GM10847 (cell line): Measurements from ENCODE around the gene GUCY1A1.

Experiments
- POLR2A ChIP-seq: IDR thresholded peaks from 2 replicates; pipeline ENCODE4 v1.6.1; 2011; ENCODE audit not compliant: insufficient read length; ENCODE audit errors: extremely low read depth

The GUCY1A1 gene

GRCh38 chr4:155765149-155765548 lies 98.5 kb downstream of the GUCY1A1 start:
- TF ChIP-seq POLR2A = no peak

GRCh38 chr4:155766622-155767021 lies 100.0 kb downstream of the GUCY1A1 start:
- TF ChIP-seq POLR2A = no peak

- no peak for TF ChIP-seq POLR2A
These were observed 101.7 kb downstream of the GUCY1A1 start for GRCh38 chr4:155768370-155768769.

GRCh38 chr4:155769090-155769489 lies 102.4 kb downstream of the GUCY1A1 start:
- TF ChIP-seq POLR2A = no peak

- TF ChIP-seq POLR2A = no peak
These were observed 106.0 kb downstream of the GUCY1A1 start for GRCh38 chr4:155772459-155773195.

GRCh38 chr4:155773196-155773800 lies 106.7 kb downstream of the GUCY1A1 start:
- TF ChIP-seq POLR2A = no peak

GRCh38 chr4:155774033-155774432 lies 107.4 kb downstream of the GUCY1A1 start:
- no peak for TF ChIP-seq POLR2A

- TF ChIP-seq POLR2A = no peak
These were observed 111.5 kb downstream of the GUCY1A1 start for GRCh38 chr4:155777971-155778735.

GRCh38 chr4:155780775-155781174 lies 114.1 kb downstream of the GUCY1A1 start:
- TF ChIP-seq POLR2A = no peak

GRCh38 chr4:155781249-155781831 lies 114.7 kb downstream of the GUCY1A1 start:
- no peak for TF ChIP-seq POLR2A
